Right lobe of liver (tissue), 4 donors: Measurements from ENCODE around the gene STK32B.

Source experiments
- CTCF ChIP-seq, 4 donors: fragments of 200-600 bp in 3 of 4; fragments of 450-650 bp in 1 of 4; IDR thresholded peaks; one replicate each; pipeline versions ENCODE4 v1.5.1 to v1.8.0; 2016 to 2022; ENCODE audit warnings: antibody characterized with exemption in 4 of 4, mild to moderate bottlenecking in 2 of 4
- POLR2A ChIP-seq: fragments of 450-650 bp; IDR thresholded peaks from one replicate; pipeline ENCODE4 v1.6.1; 2017; ENCODE audit warnings: antibody characterized with exemption, mild to moderate bottlenecking
- donor health status: DM: no; HTN: no; CAD: no.
- donor health status: DM: no; HTN: no; CAD: no.
- donor health status: DM: no; HTN: yes; CAD: no.

- TF ChIP-seq CTCF (IDR thresholded peaks at IDR 0.05) = no peak
- no peak for TF ChIP-seq POLR2A
Measured at GRCh38 chr4:5034206-5034605, 17.1 kb upstream of the STK32B start.
